ENCODE data around the gene PACS2.

Gene PACS2

DNA sequence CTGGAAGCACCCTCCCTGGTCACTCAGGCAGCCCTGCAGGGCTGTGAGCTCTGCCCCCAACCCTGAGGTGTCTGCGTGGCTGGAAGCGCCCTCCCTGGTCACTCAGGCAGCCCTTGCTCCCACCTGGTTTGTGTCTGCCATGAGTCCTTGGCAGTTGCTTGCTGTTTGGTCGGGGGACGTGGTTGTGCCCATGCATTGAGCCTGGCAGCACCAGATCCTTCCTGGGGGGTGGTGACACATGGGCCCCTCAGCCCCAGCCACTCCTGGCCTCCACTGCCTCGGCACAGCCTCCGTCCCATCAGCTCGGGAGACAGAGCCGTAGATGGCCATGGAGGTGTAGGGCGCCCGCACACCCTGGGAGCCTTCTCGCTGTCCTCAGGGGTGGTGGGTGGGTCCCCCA lies 124.6 kb downstream of the PACS2 start:
- DNase-seq (ENCODE audit: low read depth, low spot score) = no peak

DNA sequence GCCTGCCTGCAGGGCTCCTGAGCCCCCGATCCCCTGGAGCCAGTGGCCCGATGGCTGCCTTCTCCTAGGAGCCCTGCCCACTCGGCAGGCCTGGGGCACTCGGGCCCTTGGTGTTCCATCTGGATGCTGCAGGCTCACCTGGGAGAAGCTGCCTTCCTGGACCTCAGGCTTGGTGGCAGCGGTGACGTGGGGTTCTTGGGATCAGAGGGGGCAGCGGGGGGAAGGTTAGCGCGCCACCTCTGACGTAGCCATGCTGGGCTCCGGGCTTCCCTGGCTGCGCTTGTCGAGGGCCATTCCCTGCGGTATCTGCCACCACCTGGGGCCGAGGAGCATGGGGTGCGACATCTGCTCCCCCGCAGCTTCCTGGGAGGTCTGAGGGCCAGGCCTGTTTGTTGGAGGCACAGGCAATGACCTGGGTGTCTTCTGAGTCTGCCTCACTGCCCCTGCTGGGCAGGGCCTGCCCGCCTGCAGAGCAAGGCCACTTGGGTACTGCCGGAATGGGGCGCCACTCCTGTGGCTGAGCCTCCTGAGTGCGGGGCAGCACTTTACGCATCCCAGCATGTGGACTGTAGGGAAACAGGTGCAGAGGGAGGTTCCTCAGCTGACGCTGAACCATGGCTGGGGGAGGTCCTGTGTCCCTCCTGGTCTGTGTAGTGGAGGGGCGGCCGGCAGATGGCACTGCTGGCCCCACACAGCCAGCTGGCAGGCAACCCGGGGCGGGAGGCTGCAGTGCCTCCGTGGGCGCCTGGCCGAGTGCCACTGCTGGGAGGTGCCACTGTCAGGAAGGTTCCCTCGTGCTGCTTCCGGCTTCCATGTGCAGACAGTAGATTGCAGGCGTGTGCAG lies 125.4 kb downstream of the PACS2 start:
- no peak for DNase-seq (ENCODE audit: low read depth, low spot score)

- no peak for DNase-seq (ENCODE audit: low read depth, low spot score)
Observed at GRCh38 chr14:105440554-105440900, 126.0 kb downstream of the PACS2 start.

GRCh38 chr14:105440992-105441391 lies 126.4 kb downstream of the PACS2 start:
- DNase-seq (ENCODE audit: low read depth, low spot score) = no peak

- no peak for DNase-seq (ENCODE audit: low read depth, low spot score)
Observed at GRCh38 chr14:105442125-105442524, 127.6 kb downstream of the PACS2 start.

GRCh38 chr14:105442834-105443233 lies 128.3 kb downstream of the PACS2 start:
- DNase-seq (ENCODE audit: low read depth, low spot score) = no peak

DNA sequence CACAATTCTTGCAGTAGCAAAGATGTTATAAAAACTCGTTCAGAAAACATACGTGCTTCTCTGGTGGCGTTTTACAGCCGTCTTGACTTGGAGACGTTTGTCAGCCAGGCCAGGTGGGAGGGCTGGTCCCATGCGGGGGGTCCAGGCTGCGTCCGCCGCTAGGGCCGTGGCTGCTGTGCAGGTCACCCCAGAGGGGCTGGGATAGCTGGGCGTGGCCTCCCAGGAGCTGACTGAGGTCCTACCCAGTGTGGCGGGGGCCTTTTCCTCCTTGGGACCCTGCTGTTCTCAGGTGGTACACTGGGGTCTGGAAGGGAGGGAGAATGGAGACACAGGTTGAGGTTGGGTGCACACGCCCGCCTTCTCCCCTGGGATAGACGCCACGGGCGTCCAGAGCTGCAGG lies 130.3 kb downstream of the PACS2 start:
- no peak for DNase-seq (ENCODE audit: low read depth, low spot score)

GRCh38 chr14:105445290-105445689 lies 130.7 kb downstream of the PACS2 start:
- DNase-seq (ENCODE audit: low read depth, low spot score) = no peak

GRCh38 chr14:105445901-105446845 lies 131.6 kb downstream of the PACS2 start:
- DNase-seq (ENCODE audit: low read depth, low spot score) = no peak

DNA sequence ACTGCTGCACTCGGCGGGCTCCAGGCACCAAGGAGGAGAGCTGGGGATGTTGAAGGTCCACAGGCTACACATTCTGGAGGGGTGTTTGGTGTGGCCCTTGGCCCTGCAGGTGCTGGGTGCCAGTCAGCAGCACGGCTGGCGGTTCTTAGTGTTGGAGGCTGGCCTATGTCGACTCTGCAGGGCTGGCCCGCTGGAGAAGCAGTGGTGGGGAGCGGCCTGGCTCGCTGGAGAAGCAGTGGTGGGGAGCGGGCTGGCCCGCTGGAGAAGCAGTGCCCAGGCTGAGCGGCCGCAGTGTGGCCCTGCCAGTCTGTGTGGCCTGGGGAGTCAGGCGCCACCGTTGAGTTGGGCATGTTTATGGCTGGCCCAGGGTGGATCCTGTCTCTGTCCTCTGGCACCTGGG lies 132.4 kb downstream of the PACS2 start:
- no peak for DNase-seq (ENCODE audit: low read depth, low spot score)
